Adipose tissue (tissue), 3 donors: Measurements from ENCODE around the gene TBC1D14. TPM values are rescaled to one million over a fixed set of nuclear protein-coding genes. Genes with fewer than 3 reads are reported as not detected.

Source experiments
- H3K27ac ChIP-seq: one replicate; pipeline ENCODE4 v1.5.1; 2013; ENCODE audit warnings: low read depth, low read length
- WGBS, 3 donors: extraction: QIAGEN DNeasy Blood & Tissue Kit; methylation state at CpG; one replicate each; pipeline ENCODE4 v1.1.7; 2013; 5-methylcytosine and 5-hydroxymethylcytosine counted together
- polyA plus RNA-seq, 3 donors: library from polyadenylated mRNA; stranded (reverse); fragments of 200-250 nt; gene quantifications; one replicate each; pipeline ENCODE4 v1.2.3, GENCODE V29; 2013
- donor health status: healthy with polysubstance abuse.
- donor health status: Bipolar disorder and iron deficiency.
- donor health status: healthy.

Gene TBC1D14
- polyA plus RNA-seq, 3 donors: 12.2 to 22.9 (median 22.9) TPM

- WGBS, 3 donors: 51 to 83% (median 82%) methylated on average over 6 of the region's 6 CpGs
- H3K27ac ChIP-seq: no peak overlapping the region
These were observed 47.5 kb downstream of the TBC1D14 start for GRCh38 chr4:6957148-6957520.

- WGBS, 3 donors: 91 to 92% (median 92%) methylated on average over 5 of the region's 5 CpGs
These were observed 48.4 kb downstream of the TBC1D14 start for GRCh38 chr4:6957994-6958393.

DNA sequence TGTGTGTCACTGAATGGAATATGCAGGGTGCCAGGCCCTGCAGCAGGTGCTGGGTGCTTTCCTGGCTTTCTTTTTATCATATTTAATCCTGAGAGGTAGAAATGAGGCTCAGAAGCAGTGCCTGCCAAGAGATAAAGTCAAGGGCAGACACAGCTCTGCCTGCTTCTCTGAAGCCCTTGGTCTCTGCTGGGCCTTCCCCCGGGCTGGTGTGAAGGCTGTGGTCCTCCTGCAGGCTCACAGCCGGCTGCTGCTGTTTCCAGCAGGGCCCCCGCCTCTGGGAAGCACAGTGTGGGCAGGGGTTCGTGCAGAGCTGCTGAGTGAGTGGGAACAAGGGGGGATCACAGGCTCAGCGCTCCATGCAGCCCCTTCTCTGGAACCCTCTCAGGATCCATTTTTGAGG is 49.6 kb downstream of the TBC1D14 start:
- H3K27ac ChIP-seq: no peak overlapping the region
- 63 to 93% (median 91%) methylated on average over 5 of the region's 5 CpGs for WGBS, 3 donors

More at GRCh38 chr4:6957994-6958393, 48.4 kb downstream of the TBC1D14 start:
- H3K27ac ChIP-seq: no peak overlapping the region

- WGBS, 3 donors: 79 to 94% (median 79%) methylated on average over 4 of the region's 4 CpGs
- H3K27ac ChIP-seq: no peak overlapping the region
These were observed 50.5 kb downstream of the TBC1D14 start for GRCh38 chr4:6960154-6960553.

DNA sequence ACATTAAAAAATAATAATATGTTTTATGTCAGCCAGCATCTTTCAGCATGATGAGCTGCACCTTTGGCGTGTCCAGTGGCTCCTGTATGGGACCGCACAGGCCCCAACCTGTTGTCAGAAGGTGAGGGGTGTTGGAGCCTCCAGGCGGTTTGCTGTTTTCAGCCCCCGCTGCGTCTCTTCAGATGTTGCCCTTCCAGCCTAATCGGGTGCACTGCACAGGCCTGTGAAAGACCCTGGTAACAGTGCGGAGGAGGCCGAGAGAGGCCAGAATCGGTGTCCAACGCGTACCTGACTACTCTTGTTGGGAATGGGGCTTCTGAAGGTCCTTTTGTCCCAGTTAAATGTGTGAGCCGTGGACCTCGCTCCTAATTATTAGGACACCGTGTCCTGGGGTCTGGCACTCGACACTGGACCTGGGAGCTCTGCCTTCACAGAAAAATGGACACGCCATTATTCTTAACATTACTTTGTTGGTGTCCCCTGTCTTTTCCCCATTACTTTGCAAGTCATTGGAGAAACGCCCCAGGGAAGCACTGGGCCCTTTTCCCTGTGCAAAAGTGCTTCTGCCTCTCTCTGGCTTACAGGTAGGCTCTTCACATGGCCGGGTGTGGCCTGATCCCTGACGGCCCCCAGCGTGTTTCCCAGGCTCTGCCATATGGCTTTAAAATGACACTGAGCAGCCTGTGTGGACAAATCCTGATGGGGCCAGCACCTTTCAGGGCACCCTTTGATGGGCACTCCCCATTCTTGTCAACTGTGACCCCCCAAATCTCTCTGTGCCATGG is 51.2 kb downstream of the TBC1D14 start:
- 93 to 96% (median 94%) methylated on average over 20 of the region's 20 CpGs for WGBS, 3 donors
- no peak overlapping the region for H3K27ac ChIP-seq

- 72 to 96% (median 95%) methylated on average over 20 of the region's 20 CpGs for WGBS, 3 donors
- H3K27ac ChIP-seq: no peak overlapping the region
These were observed 52.0 kb downstream of the TBC1D14 start for GRCh38 chr4:6961496-6962210.

DNA sequence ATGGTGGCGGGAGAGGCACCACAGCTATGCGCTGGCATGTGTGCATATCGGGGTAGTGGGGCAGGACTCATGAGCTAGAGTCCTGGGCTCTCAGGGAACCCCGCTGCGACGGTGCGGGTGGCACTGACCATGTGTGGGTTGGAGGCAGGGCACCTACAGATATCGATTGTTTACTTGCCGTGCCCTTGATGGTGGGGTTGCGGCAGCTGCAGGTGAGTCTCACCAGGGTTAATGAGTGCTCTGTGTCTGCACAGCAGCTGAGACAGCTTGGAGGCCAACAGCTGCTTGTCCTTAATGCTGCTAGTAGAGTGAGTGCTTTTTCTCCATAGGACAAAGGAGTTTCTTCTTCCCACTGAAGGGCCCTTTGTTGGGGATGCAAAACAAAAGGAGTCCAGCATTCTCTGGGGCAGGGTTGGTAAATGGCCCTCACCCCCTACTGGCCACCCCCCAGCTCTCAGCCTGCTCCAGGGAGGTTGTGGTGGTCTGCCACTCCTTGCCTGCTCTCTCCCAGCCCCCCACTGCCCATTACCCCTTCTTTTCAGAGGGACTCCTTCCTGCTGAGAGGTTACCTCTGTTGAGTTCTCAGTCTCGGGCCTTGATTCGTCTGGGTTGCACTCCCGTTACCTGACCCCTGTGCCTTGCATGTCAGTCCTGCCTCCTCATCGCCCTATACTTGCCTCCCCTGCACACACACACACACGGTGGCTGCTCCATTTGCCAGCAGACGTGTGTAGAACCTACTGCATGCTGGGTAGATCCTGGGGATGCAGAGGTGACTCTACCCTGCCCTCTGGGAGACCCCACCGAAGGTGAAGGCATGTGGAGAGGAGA is 52.8 kb downstream of the TBC1D14 start:
- WGBS, 3 donors: 39 to 87% (median 86%) methylated on average over 17 of the region's 17 CpGs
- H3K27ac ChIP-seq: no peak overlapping the region

DNA sequence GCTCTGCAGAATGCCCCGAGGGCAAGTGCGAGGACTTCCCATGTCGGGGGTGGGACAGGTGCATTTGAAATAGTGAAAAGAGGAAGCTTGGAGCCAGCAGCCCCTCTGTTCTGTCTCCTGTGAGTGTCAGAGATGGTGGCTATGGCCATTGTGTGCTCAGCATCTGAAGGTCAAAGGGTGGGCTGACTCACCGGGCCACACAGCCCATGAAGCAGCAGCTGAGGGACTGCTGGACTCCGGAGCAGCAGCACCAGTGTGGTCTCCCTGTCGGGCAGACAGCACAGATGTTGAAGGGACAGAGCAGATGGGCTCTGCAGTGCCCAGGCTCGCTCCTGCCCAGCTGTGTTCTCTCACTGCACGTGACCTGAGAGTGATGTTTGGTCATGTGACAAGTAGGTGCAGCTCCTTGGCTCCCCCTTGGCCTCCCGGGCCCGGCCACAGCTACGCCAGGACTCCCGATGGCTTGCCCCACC is 53.5 kb downstream of the TBC1D14 start:
- H3K27ac ChIP-seq: no peak overlapping the region
- WGBS, 3 donors: 61 to 87% (median 86%) methylated on average over 12 of the region's 12 CpGs

DNA sequence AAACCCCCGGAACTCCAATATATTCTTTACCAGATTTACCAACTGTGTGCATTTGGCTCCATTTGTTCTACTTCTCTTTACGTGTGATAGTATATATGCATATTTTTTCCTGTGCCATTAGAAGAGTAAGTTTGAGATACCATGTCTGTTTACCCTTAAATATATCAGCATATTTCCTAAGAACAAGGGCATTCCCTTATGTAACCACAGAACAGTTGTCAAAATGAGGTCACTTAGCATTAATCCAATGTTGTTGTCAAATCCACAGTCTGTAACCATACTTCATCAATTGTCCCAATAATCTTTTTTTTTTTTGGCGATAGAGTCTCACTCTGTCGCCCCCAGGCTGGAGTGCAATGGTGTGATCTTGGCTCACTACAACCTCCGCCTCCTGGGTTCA is 55.2 kb downstream of the TBC1D14 start:
- H3K27ac ChIP-seq: no peak overlapping the region
- 78 to 95% (median 91%) methylated on average over 5 of the region's 5 CpGs for WGBS, 3 donors

DNA sequence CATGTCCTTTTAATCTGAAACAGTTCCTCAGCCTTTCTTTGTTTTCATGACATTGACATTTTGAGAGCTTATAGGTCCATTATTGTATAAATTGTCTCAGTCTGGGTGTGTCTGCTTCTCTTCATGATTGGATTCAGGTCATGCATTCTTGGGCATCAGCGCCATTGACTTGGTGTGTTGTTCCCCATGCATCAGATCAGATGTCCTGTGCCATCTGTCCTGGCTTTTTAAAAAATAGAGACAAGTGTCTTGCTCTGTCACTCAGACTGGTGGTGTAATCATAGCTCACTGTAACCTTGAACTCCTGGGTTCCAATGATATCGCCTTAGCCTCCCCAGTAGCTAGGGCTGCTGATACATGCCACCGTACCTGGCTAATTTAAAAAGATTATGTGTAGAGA is 55.7 kb downstream of the TBC1D14 start:
- WGBS, 3 donors: 74 to 98% (median 98%) methylated on average over 3 of the region's 3 CpGs
- no peak overlapping the region for H3K27ac ChIP-seq

GRCh38 chr4:6967846-6968340 is 58.3 kb downstream of the TBC1D14 start:
- WGBS, 3 donors: 92 to 96% (median 94%) methylated on average over 15 of the region's 15 CpGs
- H3K27ac ChIP-seq: no peak overlapping the region

DNA sequence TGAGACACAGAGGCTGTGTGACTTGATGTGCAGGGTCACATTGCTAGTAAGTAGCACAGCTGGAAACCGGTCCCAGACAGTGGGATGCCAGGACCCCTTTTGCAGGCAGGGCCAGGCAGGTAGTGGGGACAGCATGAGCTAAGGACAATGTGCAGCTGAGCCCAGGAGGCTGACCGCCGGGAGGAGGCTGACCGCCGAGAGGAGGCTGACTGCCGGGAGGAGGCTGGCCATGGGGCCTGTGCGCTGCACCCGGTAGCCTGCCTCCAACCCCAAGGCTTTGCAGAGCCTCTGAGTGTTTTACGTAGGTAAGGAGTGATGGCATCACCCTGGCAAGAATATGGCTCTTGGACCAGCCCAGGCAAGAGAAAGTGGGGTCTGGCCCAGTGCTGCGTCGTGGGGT is 58.9 kb downstream of the TBC1D14 start:
- WGBS, 3 donors: 77 to 80% (median 78%) methylated on average over 10 to 11 of the region's 11 CpGs
- no peak overlapping the region for H3K27ac ChIP-seq

GRCh38 chr4:6969826-6970800 is 60.5 kb downstream of the TBC1D14 start:
- no peak overlapping the region for H3K27ac ChIP-seq
- 82 to 91% (median 91%) methylated on average over 18 of the region's 18 CpGs for WGBS, 3 donors

DNA sequence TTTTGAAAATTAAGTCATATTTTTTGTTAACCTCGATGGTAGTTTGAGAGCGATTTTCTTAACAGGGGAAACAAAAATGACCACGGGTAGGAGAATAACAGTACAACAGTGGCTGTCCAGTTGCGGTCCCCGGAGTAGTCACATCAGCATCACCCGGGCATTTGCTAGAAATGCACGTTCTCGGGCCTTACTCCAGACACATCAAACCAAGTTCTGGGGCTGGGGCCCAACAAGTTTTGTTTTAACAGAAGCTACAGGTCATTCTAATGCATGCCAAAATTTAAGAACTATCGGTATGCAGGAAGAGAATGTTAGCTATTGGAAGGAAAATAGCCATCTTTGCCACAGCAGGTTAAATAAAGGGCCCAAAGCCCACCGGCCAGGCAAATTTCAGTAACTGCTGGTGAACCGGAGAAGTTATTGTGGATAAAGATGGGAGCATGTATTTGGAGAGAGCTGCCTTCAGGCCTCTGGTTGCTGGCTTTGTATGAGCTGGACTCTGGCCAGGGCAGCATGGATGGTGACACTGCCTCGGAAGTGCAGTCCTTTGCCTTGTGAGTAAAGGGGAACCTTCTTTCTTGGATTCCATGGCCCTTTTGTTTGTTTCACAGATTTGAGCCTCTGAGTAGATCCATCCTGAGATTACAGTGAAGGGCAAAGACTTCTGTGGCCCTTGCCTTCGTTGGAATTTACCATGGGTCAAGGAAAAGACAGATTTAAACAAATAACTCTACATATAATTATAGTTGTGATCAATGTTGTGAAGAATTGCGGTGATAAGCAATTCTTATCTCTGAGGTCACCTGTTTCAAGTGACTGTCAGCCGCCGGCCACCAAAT is 62.1 kb downstream of the TBC1D14 start:
- no peak overlapping the region for H3K27ac ChIP-seq
- 81 to 93% (median 88%) methylated on average over 16 of the region's 16 CpGs for WGBS, 3 donors

DNA sequence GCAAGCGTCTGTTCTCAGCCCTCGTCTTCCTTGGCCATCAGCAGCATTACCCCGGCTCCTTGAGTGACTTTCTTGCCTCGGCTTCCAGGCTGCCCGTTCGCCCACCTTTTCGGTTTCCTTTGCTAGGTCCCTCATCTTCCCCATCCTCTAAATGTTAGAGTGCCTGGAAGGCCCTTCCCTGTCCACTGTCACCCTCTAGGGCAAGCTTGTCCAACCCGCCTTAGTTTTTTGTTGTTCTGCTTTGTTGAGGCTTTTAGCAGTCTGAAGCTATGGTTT is 62.7 kb downstream of the TBC1D14 start:
- 86 to 93% (median 88%) methylated on average over 8 of the region's 8 CpGs for WGBS, 3 donors
- H3K27ac ChIP-seq: no peak overlapping the region

- WGBS, 3 donors: 86 to 93% (median 92%) methylated on average over 9 of the region's 9 CpGs
- no peak overlapping the region for H3K27ac ChIP-seq
These were observed 63.3 kb downstream of the TBC1D14 start for GRCh38 chr4:6972911-6973310.
